ENCODE data around the gene TSPAN9. TPM values are rescaled to one million over a fixed set of nuclear protein-coding genes. Genes with fewer than 3 reads are reported as not detected.

The TSPAN9 gene
- total RNA-seq, 4 donors from 2014 or later: 27.9 to 49.1 (median 42.0) TPM

- TF ChIP-seq POLR2A (IDR thresholded peaks at IDR 0.05): no peak
- TF ChIP-seq CTCF (IDR thresholded peaks at IDR 0.05): no peak
- no peak for DNase-seq (ENCODE audit: low spot score in 2 of 2)
- intact Hi-C loops (cut with DNase I; ENCODE audit: low total_unique reads): no loop called here
- 86 to 92% methylated on average over 40 to 42 of the region's 42 CpGs for WGBS, 2 donors
- H3K4me3 ChIP-seq (ENCODE audit: low read depth, poor library complexity, severe bottlenecking): no peak overlapping the region
These were observed 95.2 kb downstream of the TSPAN9 start for GRCh38 chr12:3172124-3173007.

- H3K4me3 ChIP-seq (ENCODE audit: low read depth, poor library complexity, severe bottlenecking): no peak overlapping the region
- no peak for TF ChIP-seq POLR2A (IDR thresholded peaks at IDR 0.05)
- TF ChIP-seq CTCF (IDR thresholded peaks at IDR 0.05): no peak
- 94 to 96% methylated on average over 14 of the region's 14 CpGs for WGBS, 2 donors
- DNase-seq (ENCODE audit: low spot score in 2 of 2): no peak
- intact Hi-C loops (cut with DNase I; ENCODE audit: low total_unique reads): no loop called here
These were observed 95.9 kb downstream of the TSPAN9 start for GRCh38 chr12:3173008-3173553.

- WGBS, 2 donors: 92% methylated on average over 5 of the region's 5 CpGs
- DNase-seq (ENCODE audit: low spot score in 2 of 2): no peak
These were observed 96.7 kb downstream of the TSPAN9 start for GRCh38 chr12:3173912-3174311.

GRCh38 chr12:3175238-3175637 is 98.1 kb downstream of the TSPAN9 start:
- intact Hi-C loops (cut with DNase I; ENCODE audit: low total_unique reads): no loop called here
- DNase-seq (ENCODE audit: low spot score in 2 of 2): no peak
- 89 to 90% methylated on average over 10 of the region's 10 CpGs for WGBS, 2 donors
- no peak overlapping the region for H3K4me3 ChIP-seq (ENCODE audit: low read depth, poor library complexity, severe bottlenecking)
- TF ChIP-seq POLR2A (IDR thresholded peaks at IDR 0.05) (no peak), CTCF (IDR thresholded peaks at IDR 0.05) (no peak)

More at GRCh38 chr12:3173912-3174311, 96.7 kb downstream of the TSPAN9 start:
- no peak for TF ChIP-seq POLR2A (IDR thresholded peaks at IDR 0.05)
- TF ChIP-seq CTCF (IDR thresholded peaks at IDR 0.05): no peak
- no peak overlapping the region for H3K4me3 ChIP-seq (ENCODE audit: low read depth, poor library complexity, severe bottlenecking)
- intact Hi-C loops (cut with DNase I; ENCODE audit: low total_unique reads): no loop called here

- intact Hi-C loops (cut with DNase I; ENCODE audit: low total_unique reads): no loop called here
- no peak overlapping the region for H3K4me3 ChIP-seq (ENCODE audit: low read depth, poor library complexity, severe bottlenecking)
- no peak for DNase-seq (ENCODE audit: low spot score in 2 of 2)
- 90 to 94% methylated on average over 9 of the region's 9 CpGs for WGBS, 2 donors
- TF ChIP-seq CTCF (IDR thresholded peaks at IDR 0.05) (no peak), POLR2A (IDR thresholded peaks at IDR 0.05) (no peak)
These were observed 99.6 kb downstream of the TSPAN9 start for GRCh38 chr12:3176754-3177153.

Measured in lower leg skin (tissue), 4 donors.